Measurements from ENCODE around the gene PSMB2. TPM values are rescaled to one million over a fixed set of nuclear protein-coding genes. Genes with fewer than 3 reads are reported as not detected.
A peak's percentile ranks its signal among the peaks of the same experiment; 100 is the strongest.
"Not testable (repeated sequence)": the region's sequence is repeated elsewhere in the genome, so short reads cannot be mapped to it uniquely, and the experiment has no call there.

PSMB2 gene
- total RNA-seq, 1 donor from 2014 or later = 19.2 TPM

GRCh38 chr1:35597870-35598269 is 43.5 kb downstream of the PSMB2 start:
- FAIRE-seq = no peak

GRCh38 chr1:35595684-35596083 is 45.6 kb downstream of the PSMB2 start:
- FAIRE-seq = no peak
- DNase-seq (ENCODE audit: low spot score in 2 of 2) = no peak

More at GRCh38 chr1:35597870-35598269, 43.5 kb downstream of the PSMB2 start:
- DNase-seq (ENCODE audit: low spot score in 2 of 2) = no peak

- DNase-seq (ENCODE audit: low spot score in 2 of 2) (no peak), FAIRE-seq (no peak)
Measured at GRCh38 chr1:35594005-35594760, 47.1 kb downstream of the PSMB2 start.

GRCh38 chr1:35592991-35593769 is 48.1 kb downstream of the PSMB2 start:
- DNase-seq (ENCODE audit: low spot score in 2 of 2) (no peak), FAIRE-seq (no peak)

- no peak for DNase-seq (ENCODE audit: low spot score in 2 of 2)
- FAIRE-seq = no peak
Measured at GRCh38 chr1:35591211-35591610, 50.1 kb downstream of the PSMB2 start.

- DNase-seq (ENCODE audit: low spot score in 2 of 2) (no peak), FAIRE-seq (no peak)
Measured at GRCh38 chr1:35590476-35591040, 50.8 kb downstream of the PSMB2 start.

GRCh38 chr1:35589516-35590427 is 51.6 kb downstream of the PSMB2 start:
- FAIRE-seq = no peak
- no peak for DNase-seq (ENCODE audit: low spot score in 2 of 2)

- FAIRE-seq (no peak), DNase-seq (ENCODE audit: low spot score in 2 of 2) (no peak)
Measured at GRCh38 chr1:35588197-35588910, 53.0 kb downstream of the PSMB2 start.

- FAIRE-seq (no peak), DNase-seq (ENCODE audit: low spot score in 2 of 2) (no peak)
Measured at GRCh38 chr1:35587736-35588135, 53.6 kb downstream of the PSMB2 start.

- no peak for DNase-seq (ENCODE audit: low spot score in 2 of 2)
- FAIRE-seq = no peak
Measured at GRCh38 chr1:35586808-35587207, 54.5 kb downstream of the PSMB2 start.

GRCh38 chr1:35585805-35586204 is 55.5 kb downstream of the PSMB2 start:
- not testable (repeated sequence) for DNase-seq (ENCODE audit: low spot score in 2 of 2); FAIRE-seq

- FAIRE-seq (no peak), DNase-seq (ENCODE audit: low spot score in 2 of 2) (no peak)
Measured at GRCh38 chr1:35585281-35585680, 56.0 kb downstream of the PSMB2 start.

GRCh38 chr1:35581621-35582020 is 59.7 kb downstream of the PSMB2 start:
- FAIRE-seq; DNase-seq (ENCODE audit: low spot score in 2 of 2): not testable (repeated sequence)

- no peak for DNase-seq (ENCODE audit: low spot score in 2 of 2)
- FAIRE-seq = no peak
Measured at GRCh38 chr1:35580949-35581388, 60.4 kb downstream of the PSMB2 start.

- FAIRE-seq (no peak), DNase-seq (ENCODE audit: low spot score in 2 of 2) (peak in 1 of 2 donors; percentile 41)
Measured at GRCh38 chr1:35577071-35577998, 64.0 kb downstream of the PSMB2 start.

GRCh38 chr1:35576766-35577070 is 64.6 kb downstream of the PSMB2 start:
- DNase-seq (ENCODE audit: low spot score in 2 of 2); FAIRE-seq: not testable (repeated sequence)

GRCh38 chr1:35576061-35576765 is 65.1 kb downstream of the PSMB2 start:
- no peak for DNase-seq (ENCODE audit: low spot score in 2 of 2)
- no peak for FAIRE-seq

GRCh38 chr1:35575416-35575958 is 65.8 kb downstream of the PSMB2 start:
- FAIRE-seq (no peak), DNase-seq (ENCODE audit: low spot score in 2 of 2) (no peak)
